C4-2B (cell line): ENCODE measurements around the gene CDKAL1.

ENCODE experiments used
- ZFX ChIP-seq: fragments of 450-650 bp; IDR thresholded peaks from 2 replicates; pipeline ENCODE4 v1.6.1; 2017
- TF ChIP-seq, protein P1 (sequence below): fragments of 450-650 bp; conservative IDR thresholded peaks from 2 replicates; pipeline ENCODE4 v1.5.1; 2017; ENCODE audit warnings: mild to moderate bottlenecking

DNA sequence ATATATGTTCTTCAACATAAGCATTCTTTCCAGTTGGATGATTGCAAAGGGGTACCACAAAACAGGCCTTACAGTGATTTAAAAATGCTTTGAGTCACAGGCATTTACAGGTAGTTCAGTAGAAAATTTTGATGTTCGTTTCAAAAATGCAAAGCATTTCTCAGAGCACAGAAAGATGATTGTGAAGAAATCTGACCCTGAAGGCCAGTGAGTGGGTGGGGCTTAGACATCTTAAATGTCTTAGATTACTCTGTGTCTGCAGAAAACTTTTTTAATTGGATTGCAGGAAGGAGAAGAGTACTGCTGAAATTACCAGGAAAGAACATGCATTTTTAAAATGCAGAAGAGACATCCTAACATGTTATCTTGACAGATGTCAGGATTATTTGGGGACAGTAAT lies 268.3 kb downstream of the CDKAL1 start:
- TF ChIP-seq, protein P1, sequence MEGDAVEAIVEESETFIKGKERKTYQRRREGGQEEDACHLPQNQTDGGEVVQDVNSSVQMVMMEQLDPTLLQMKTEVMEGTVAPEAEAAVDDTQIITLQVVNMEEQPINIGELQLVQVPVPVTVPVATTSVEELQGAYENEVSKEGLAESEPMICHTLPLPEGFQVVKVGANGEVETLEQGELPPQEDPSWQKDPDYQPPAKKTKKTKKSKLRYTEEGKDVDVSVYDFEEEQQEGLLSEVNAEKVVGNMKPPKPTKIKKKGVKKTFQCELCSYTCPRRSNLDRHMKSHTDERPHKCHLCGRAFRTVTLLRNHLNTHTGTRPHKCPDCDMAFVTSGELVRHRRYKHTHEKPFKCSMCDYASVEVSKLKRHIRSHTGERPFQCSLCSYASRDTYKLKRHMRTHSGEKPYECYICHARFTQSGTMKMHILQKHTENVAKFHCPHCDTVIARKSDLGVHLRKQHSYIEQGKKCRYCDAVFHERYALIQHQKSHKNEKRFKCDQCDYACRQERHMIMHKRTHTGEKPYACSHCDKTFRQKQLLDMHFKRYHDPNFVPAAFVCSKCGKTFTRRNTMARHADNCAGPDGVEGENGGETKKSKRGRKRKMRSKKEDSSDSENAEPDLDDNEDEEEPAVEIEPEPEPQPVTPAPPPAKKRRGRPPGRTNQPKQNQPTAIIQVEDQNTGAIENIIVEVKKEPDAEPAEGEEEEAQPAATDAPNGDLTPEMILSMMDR: no peak
- no peak for TF ChIP-seq ZFX
